Neural progenitor cell (in vitro differentiated cells): ENCODE data around the gene PRKAG2. TPM values are rescaled to one million over a fixed set of nuclear protein-coding genes. Genes with fewer than 3 reads are reported as not detected.

Experiments
- DNase-seq: peaks from one replicate; pipeline ENCODE4 v3.0.0-alpha.2; 2016; ENCODE audit warnings: low spot score
- H2AFZ ChIP-seq: fragments of 200-600 bp; sonication (generic); replicated peaks from 2 replicates; pipeline ENCODE4 v1.6.1; 2016; ENCODE audit warnings: antibody characterized with exemption
- H3F3A ChIP-seq: fragments of 200-600 bp; sonication (generic); 2 replicates; pipeline ENCODE4 v1.6.1; 2016; ENCODE audit warnings: antibody characterized with exemption, low read depth
- H3K27ac ChIP-seq: fragments of 200-600 bp; sonication (generic); 2 replicates; pipeline ENCODE4 v1.5.1; 2016; ENCODE audit warnings: mild to moderate bottlenecking
- H3K27me3 ChIP-seq: fragments of 200-600 bp; sonication (generic); 2 replicates; pipeline ENCODE4 v1.6.1; 2016; ENCODE audit warnings: mild to moderate bottlenecking, moderate library complexity
- H3K36me3 ChIP-seq: fragments of 200-600 bp; sonication (generic); 2 replicates; pipeline ENCODE4 v1.5.1; 2016
- H3K4me1 ChIP-seq: fragments of 200-600 bp; sonication (generic); 2 replicates; pipeline ENCODE4 v1.6.1; 2016; ENCODE audit warnings: mixed run types
- H3K4me2 ChIP-seq: fragments of 200-600 bp; sonication (generic); 2 replicates; pipeline ENCODE4 v1.6.1; 2016
- H3K4me3 ChIP-seq: fragments of 200-600 bp; sonication (generic); 2 replicates; pipeline ENCODE4 v1.5.1; 2016
- H3K79me2 ChIP-seq: fragments of 200-600 bp; sonication (generic); 2 replicates; pipeline ENCODE4 v1.6.1; 2016; ENCODE audit warnings: low read depth
- H3K9ac ChIP-seq: fragments of 200-600 bp; sonication (generic); 2 replicates; pipeline ENCODE4 v1.6.1; 2016
- H3K9me3 ChIP-seq: fragments of 200-600 bp; sonication (generic); 2 replicates; pipeline ENCODE4 v1.5.1; 2016; ENCODE audit warnings: low read depth
- H4K20me1 ChIP-seq: fragments of 200-600 bp; sonication (generic); 2 replicates; pipeline ENCODE4 v1.6.1; 2016; ENCODE audit warnings: low read depth
- H3K27ac Mint-ChIP-seq: 3 replicates; pipeline ENCODE4 v1.8.0; 2021; ENCODE audit warnings: mixed read lengths
- H3K27me3 Mint-ChIP-seq: 2 replicates; pipeline ENCODE4 v1.8.0; 2022; ENCODE audit warnings: low read depth, mild to moderate bottlenecking, inconsistent platforms, moderate library complexity, mixed read lengths; ENCODE audit not compliant: insufficient read depth
- H3K36me3 Mint-ChIP-seq: 3 replicates; pipeline ENCODE4 v1.8.0; 2021; ENCODE audit warnings: mixed read lengths
- H3K4me1 Mint-ChIP-seq: 3 replicates; pipeline ENCODE4 v1.8.0; 2021; ENCODE audit warnings: mixed read lengths
- H3K4me3 Mint-ChIP-seq: 3 replicates; pipeline ENCODE4 v1.8.0; 2021; ENCODE audit warnings: mild to moderate bottlenecking, moderate library complexity, mixed read lengths
- H3K9me3 Mint-ChIP-seq: 3 replicates; pipeline ENCODE4 v1.8.0; 2020; ENCODE audit warnings: mixed read lengths
- EZH2 ChIP-seq: fragments of 200-600 bp; sonication (generic); IDR thresholded peaks from 2 replicates; pipeline ENCODE4 v1.6.1; 2017; ENCODE audit warnings: antibody characterized with exemption, mild to moderate bottlenecking, moderate library complexity
- EZH2phosphoT487 ChIP-seq: fragments of 200-600 bp; sonication (generic); IDR thresholded peaks from 2 replicates; pipeline ENCODE4 v1.6.1; 2017; ENCODE audit warnings: antibody characterized with exemption
- total RNA-seq: library from RNA; depleted of rRNA; stranded (reverse); fragments of >200 nt; gene quantifications from 2 replicates; pipeline ENCODE4 v1.2.3, GENCODE V29; 2015; ENCODE audit warnings: low replicate concordance
- TF ChIP-seq, protein P1 (sequence below): fragments of 200-600 bp; sonication (generic); IDR thresholded peaks from 2 replicates; pipeline ENCODE4 v1.5.1; 2017; ENCODE audit warnings: antibody characterized with exemption, mild to moderate bottlenecking

The PRKAG2 gene
- total RNA-seq, 1 donor from 2014 or later = 11.4 TPM

DNA sequence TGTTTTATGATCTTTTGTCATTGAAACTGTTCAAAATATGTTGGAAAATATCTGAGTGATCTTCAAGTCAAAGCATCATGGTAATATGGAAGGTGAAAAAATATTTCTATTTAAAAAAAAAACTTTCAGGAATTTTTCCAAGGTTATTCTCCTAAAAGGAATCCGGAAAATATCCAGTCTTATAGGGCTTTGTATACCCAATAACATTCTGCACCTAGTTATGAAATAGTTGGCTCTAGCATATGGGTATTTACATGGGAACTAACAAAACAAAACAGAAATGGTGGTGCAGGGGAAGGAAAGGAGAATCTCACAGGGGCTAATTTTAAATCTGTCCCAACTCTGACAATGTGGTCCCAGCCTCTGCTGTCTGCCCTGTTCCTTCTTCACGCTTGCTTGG lies 190.1 kb downstream of the PRKAG2 start:
- Histone ChIP-seq H3K9me3 (no peaks in the 10 kb centered on the region), H2AFZ (no peak overlapping the region), H3K4me1 (no peaks in the 10 kb centered on the region), H3F3A (no peaks in the 10 kb centered on the region), H3K36me3 (no peaks in the 10 kb centered on the region), H4K20me1 (no peaks in the 10 kb centered on the region), H3K4me3 (no peak overlapping the region), H3K4me2 (no peak overlapping the region), H3K27me3 (no peaks in the 10 kb centered on the region), H3K79me2 (no peaks in the 10 kb centered on the region), H3K9ac (no peak overlapping the region), H3K27ac (no peak overlapping the region)
- DNase-seq = no peak
- no peak for TF ChIP-seq EZH2phosphoT487
- H3K4me3 Mint-ChIP-seq = no peak overlapping the region
- peak overlapping the region; percentile 69 for H3K27ac Mint-ChIP-seq
- H3K4me1 Mint-ChIP-seq = peaks cover 23% of the 10 kb centered on the region
- no peaks in the 10 kb centered on the region for H3K9me3 Mint-ChIP-seq
- H3K27me3 Mint-ChIP-seq = peaks cover 4% of the 10 kb centered on the region
- no peaks in the 10 kb centered on the region for H3K36me3 Mint-ChIP-seq

DNA sequence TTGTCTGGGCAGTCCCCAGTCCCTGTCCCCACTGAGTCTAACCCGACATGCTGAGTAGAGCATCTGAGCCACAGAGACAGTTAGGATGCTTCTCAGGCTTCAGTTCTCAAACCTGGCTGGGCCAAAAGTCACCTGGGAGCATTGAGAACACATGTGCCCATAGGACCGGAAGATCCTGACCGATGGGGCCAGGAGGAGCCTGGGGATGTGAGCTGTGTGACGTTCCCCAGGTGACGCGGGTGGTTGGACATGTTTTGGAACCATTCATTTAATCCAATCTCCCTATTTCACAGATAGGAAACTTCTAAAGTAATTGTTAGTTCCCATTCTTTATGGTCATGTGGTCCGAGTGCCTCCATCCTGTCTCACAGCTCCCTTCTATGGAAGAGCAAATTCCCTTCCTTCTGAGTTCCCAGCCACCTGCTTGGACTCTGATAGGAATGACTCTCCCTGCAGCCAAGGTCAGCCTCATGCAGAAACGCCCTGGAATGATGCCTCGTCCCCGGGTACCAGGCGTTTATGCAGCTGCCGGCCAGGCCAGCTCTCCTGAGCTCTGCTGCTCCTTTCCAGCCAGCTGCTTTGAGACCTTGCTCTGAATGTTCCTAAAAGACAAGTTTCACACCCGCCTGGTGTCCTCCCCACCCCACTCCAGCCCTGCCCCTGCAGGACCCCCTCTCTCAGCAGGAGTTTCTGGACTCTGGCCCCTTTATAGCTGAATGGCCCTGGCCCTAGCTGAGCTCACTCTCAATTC lies 190.7 kb downstream of the PRKAG2 start:
- Histone ChIP-seq H3K9ac (no peak overlapping the region), H3K36me3 (no peaks in the 10 kb centered on the region), H3K4me2 (no peak overlapping the region), H3K79me2 (no peaks in the 10 kb centered on the region), H2AFZ (no peak overlapping the region), H3K4me3 (no peak overlapping the region), H3K9me3 (no peaks in the 10 kb centered on the region), H3K27me3 (no peaks in the 10 kb centered on the region), H3F3A (no peaks in the 10 kb centered on the region), H4K20me1 (no peaks in the 10 kb centered on the region), H3K27ac (no peak overlapping the region), H3K4me1 (no peaks in the 10 kb centered on the region)
- no peak overlapping the region for H3K4me3 Mint-ChIP-seq
- H3K36me3 Mint-ChIP-seq = no peaks in the 10 kb centered on the region
- TF ChIP-seq, protein P1, sequence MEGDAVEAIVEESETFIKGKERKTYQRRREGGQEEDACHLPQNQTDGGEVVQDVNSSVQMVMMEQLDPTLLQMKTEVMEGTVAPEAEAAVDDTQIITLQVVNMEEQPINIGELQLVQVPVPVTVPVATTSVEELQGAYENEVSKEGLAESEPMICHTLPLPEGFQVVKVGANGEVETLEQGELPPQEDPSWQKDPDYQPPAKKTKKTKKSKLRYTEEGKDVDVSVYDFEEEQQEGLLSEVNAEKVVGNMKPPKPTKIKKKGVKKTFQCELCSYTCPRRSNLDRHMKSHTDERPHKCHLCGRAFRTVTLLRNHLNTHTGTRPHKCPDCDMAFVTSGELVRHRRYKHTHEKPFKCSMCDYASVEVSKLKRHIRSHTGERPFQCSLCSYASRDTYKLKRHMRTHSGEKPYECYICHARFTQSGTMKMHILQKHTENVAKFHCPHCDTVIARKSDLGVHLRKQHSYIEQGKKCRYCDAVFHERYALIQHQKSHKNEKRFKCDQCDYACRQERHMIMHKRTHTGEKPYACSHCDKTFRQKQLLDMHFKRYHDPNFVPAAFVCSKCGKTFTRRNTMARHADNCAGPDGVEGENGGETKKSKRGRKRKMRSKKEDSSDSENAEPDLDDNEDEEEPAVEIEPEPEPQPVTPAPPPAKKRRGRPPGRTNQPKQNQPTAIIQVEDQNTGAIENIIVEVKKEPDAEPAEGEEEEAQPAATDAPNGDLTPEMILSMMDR = no peak
- TF ChIP-seq EZH2 (no peak), EZH2phosphoT487 (no peak)
- H3K4me1 Mint-ChIP-seq = peaks cover 23% of the 10 kb centered on the region
- peak overlapping the region; percentile 69 for H3K27ac Mint-ChIP-seq
- no peaks in the 10 kb centered on the region for H3K9me3 Mint-ChIP-seq
- peaks cover 6% of the 10 kb centered on the region for H3K27me3 Mint-ChIP-seq
- DNase-seq = no peak

DNA sequence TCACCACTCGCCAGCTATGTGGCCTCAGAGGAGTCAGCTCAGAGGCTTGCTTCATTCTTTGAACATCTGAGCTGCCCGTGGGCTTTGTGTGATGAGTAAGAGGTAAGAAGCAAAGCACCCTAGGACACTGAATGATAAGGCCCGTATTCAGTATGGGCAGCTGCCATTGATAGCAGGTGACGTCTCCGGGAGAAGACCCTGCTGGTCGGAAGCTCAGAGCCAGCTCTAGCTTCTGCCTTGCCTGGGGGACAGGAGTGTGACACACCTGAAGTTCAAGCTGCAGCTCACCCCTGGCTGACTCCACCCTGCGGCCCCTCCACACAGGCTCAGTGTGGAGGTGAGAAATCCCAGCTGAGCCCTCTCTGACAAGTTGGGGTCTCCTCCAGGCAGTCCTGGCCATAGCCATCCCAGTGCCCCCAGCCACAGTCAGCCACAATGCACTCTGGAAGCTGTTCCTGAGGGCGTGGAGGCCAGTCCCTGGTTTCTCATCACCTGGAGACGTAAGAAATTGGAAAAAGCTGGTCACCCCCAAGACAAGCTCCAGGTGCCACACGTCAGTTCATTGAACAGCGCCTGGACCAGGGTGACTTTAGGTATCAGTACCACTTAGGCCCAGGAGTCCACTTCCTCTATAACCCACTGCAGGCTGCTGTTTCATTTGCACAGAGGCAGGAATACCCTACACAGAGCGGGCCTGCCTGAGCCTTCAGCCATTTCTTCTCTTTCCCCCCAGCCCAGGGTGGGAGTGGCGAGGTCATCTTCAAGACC lies 192.3 kb downstream of the PRKAG2 start:
- H3F3A ChIP-seq = no peaks in the 10 kb centered on the region
- H3K9me3 ChIP-seq = no peaks in the 10 kb centered on the region
- Mint-ChIP-seq H3K4me3 (no peak overlapping the region), H3K27me3 (peaks cover 6% of the 10 kb centered on the region), H3K9me3 (no peaks in the 10 kb centered on the region), H3K27ac (no peak overlapping the region), H3K4me1 (peaks cover 19% of the 10 kb centered on the region), H3K36me3 (no peaks in the 10 kb centered on the region)
- H3K4me2 ChIP-seq = no peak overlapping the region
- DNase-seq = no peak
- H3K36me3 ChIP-seq = no peaks in the 10 kb centered on the region
- no peaks in the 10 kb centered on the region for H3K79me2 ChIP-seq
- H3K27ac ChIP-seq = no peak overlapping the region
- H3K27me3 ChIP-seq = no peaks in the 10 kb centered on the region
- no peak overlapping the region for H3K4me3 ChIP-seq
- no peak overlapping the region for H2AFZ ChIP-seq
- no peaks in the 10 kb centered on the region for H4K20me1 ChIP-seq
- H3K4me1 ChIP-seq = no peaks in the 10 kb centered on the region
- TF ChIP-seq EZH2 (no peak), EZH2phosphoT487 (no peak)
- TF ChIP-seq, protein P1 = no peak
- no peak overlapping the region for H3K9ac ChIP-seq
